Measurements from ENCODE around the gene GOLGA8K. TPM values are rescaled to one million over a fixed set of nuclear protein-coding genes. Genes with fewer than 3 reads are reported as not detected.
A peak's percentile ranks its signal among the peaks of the same experiment; 100 is the strongest.
"Not testable (repeated sequence)": the region's sequence is repeated elsewhere in the genome, so short reads cannot be mapped to it uniquely, and the experiment has no call there.

Gene GOLGA8K
- total and polyA plus RNA-seq, 4 donors: 0.30 to 2.5 (median 0.53) TPM

GRCh38 chr15:32407903-32408302 is 4.8 kb upstream of the GOLGA8K start:
- not testable (repeated sequence) for H3K27ac ChIP-seq (ENCODE audit: low read depth in 1 of 2, low read length in 1 of 2); H3K4me1 ChIP-seq (ENCODE audit: control insufficient read depth in 5 of 5, insufficient read depth in 5 of 5, low read length in 5 of 5); H3K9me3 ChIP-seq (ENCODE audit: control insufficient read depth in 4 of 4, insufficient read depth in 3 of 4, low read length in 3 of 4); H3K9ac ChIP-seq (ENCODE audit: insufficient read depth in 1 of 2, low read length in 2 of 2); DNase-seq; H3K36me3 ChIP-seq (ENCODE audit: control insufficient read depth in 4 of 4, insufficient read depth in 4 of 4, low read length in 4 of 4); H3K4me3 ChIP-seq; ATAC-seq (ENCODE audit: insufficient read depth, low FRiP score); H3K27me3 ChIP-seq (ENCODE audit: control insufficient read depth in 3 of 3, insufficient read depth in 3 of 3, low read length in 2 of 3)
- WGBS, 2 donors: 0 to 5% methylated on average over 2 of the region's 3 CpGs
- TF ChIP-seq CTCF (IDR thresholded peaks at IDR 0.05; ENCODE audit: control extremely low read depth, extremely low read depth): peak; percentile 6

GRCh38 chr15:32396522-32396921 is 6.6 kb downstream of the GOLGA8K start:
- H3K9me3 ChIP-seq (ENCODE audit: control insufficient read depth in 4 of 4, insufficient read depth in 3 of 4, low read length in 3 of 4); ATAC-seq (ENCODE audit: insufficient read depth, low FRiP score); H3K27ac ChIP-seq (ENCODE audit: low read depth in 1 of 2, low read length in 1 of 2); DNase-seq; H3K4me1 ChIP-seq (ENCODE audit: control insufficient read depth in 5 of 5, insufficient read depth in 5 of 5, low read length in 5 of 5); H3K27me3 ChIP-seq (ENCODE audit: control insufficient read depth in 3 of 3, insufficient read depth in 3 of 3, low read length in 2 of 3); H3K36me3 ChIP-seq (ENCODE audit: control insufficient read depth in 4 of 4, insufficient read depth in 4 of 4, low read length in 4 of 4); H3K4me3 ChIP-seq; H3K9ac ChIP-seq (ENCODE audit: insufficient read depth in 1 of 2, low read length in 2 of 2): not testable (repeated sequence)
- WGBS, 2 donors: 84 to 92% methylated on average over 2 to 3 of the region's 8 CpGs

GRCh38 chr15:32394745-32395144 is 8.3 kb downstream of the GOLGA8K start:
- not testable (repeated sequence) for DNase-seq; H3K27me3 ChIP-seq (ENCODE audit: control insufficient read depth in 3 of 3, insufficient read depth in 3 of 3, low read length in 2 of 3)
- WGBS, 2 donors: 74 to 79% methylated on average over 2 of the region's 5 CpGs

DNA sequence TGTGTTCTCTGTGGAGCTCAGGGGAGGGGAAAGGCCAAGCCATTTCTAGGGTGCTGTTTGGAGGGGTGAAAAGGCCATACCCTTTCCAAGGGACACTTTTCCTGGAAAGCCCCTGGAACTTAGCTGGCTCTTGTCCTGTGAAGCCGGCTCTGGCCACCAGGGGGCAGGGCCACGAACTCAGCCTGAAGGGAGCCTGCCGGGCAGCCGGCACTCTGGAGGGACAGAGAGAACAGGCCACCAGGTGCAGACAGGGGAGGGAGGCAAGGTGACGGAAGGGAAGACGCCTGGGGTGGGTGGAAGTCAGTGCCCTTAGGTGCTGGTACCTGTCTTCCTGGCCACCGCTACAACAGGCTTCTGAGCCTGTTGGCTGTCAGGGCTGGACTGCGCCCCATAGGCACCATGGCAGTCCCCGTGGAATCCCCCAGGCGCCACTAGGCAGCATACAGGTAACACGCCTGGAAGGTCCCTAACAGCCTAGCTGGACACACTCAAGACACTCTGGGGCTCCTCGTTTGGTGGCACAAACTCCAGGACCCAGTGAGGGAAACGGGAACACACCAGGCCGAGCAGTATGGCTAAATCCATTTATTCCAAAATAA is 14.9 kb downstream of the GOLGA8K start:
- not testable (repeated sequence) for H3K9me3 ChIP-seq (ENCODE audit: control insufficient read depth in 4 of 4, insufficient read depth in 3 of 4, low read length in 3 of 4); H3K4me1 ChIP-seq (ENCODE audit: control insufficient read depth in 5 of 5, insufficient read depth in 5 of 5, low read length in 5 of 5); H3K27me3 ChIP-seq (ENCODE audit: control insufficient read depth in 3 of 3, insufficient read depth in 3 of 3, low read length in 2 of 3); H3K36me3 ChIP-seq (ENCODE audit: control insufficient read depth in 4 of 4, insufficient read depth in 4 of 4, low read length in 4 of 4); H3K9ac ChIP-seq (ENCODE audit: insufficient read depth in 1 of 2, low read length in 2 of 2); H3K27ac ChIP-seq (ENCODE audit: low read depth in 1 of 2, low read length in 1 of 2); H3K4me3 ChIP-seq; DNase-seq; ATAC-seq (ENCODE audit: insufficient read depth, low FRiP score)
- WGBS, 2 donors: 100% methylated on average over 1 of the region's 14 CpGs; no CpG with 5 or more reads in 1 of the 2 donors

More at GRCh38 chr15:32394745-32395144, 8.3 kb downstream of the GOLGA8K start:
- not testable (repeated sequence) for H3K9me3 ChIP-seq (ENCODE audit: control insufficient read depth in 4 of 4, insufficient read depth in 3 of 4, low read length in 3 of 4); H3K4me3 ChIP-seq; H3K4me1 ChIP-seq (ENCODE audit: control insufficient read depth in 5 of 5, insufficient read depth in 5 of 5, low read length in 5 of 5); ATAC-seq (ENCODE audit: insufficient read depth, low FRiP score); H3K27ac ChIP-seq (ENCODE audit: low read depth in 1 of 2, low read length in 1 of 2); H3K9ac ChIP-seq (ENCODE audit: insufficient read depth in 1 of 2, low read length in 2 of 2); H3K36me3 ChIP-seq (ENCODE audit: control insufficient read depth in 4 of 4, insufficient read depth in 4 of 4, low read length in 4 of 4)

- not testable (repeated sequence) for ATAC-seq (ENCODE audit: insufficient read depth, low FRiP score); H3K27me3 ChIP-seq (ENCODE audit: control insufficient read depth in 3 of 3, insufficient read depth in 3 of 3, low read length in 2 of 3); H3K4me1 ChIP-seq (ENCODE audit: control insufficient read depth in 5 of 5, insufficient read depth in 5 of 5, low read length in 5 of 5); H3K9me3 ChIP-seq (ENCODE audit: control insufficient read depth in 4 of 4, insufficient read depth in 3 of 4, low read length in 3 of 4); DNase-seq; H3K27ac ChIP-seq (ENCODE audit: low read depth in 1 of 2, low read length in 1 of 2); H3K4me3 ChIP-seq; H3K9ac ChIP-seq (ENCODE audit: insufficient read depth in 1 of 2, low read length in 2 of 2); H3K36me3 ChIP-seq (ENCODE audit: control insufficient read depth in 4 of 4, insufficient read depth in 4 of 4, low read length in 4 of 4)
- WGBS, 2 donors: 88 to 98% methylated on average over 4 to 7 of the region's 13 CpGs
These were observed 17.1 kb downstream of the GOLGA8K start for GRCh38 chr15:32385823-32386495.

DNA sequence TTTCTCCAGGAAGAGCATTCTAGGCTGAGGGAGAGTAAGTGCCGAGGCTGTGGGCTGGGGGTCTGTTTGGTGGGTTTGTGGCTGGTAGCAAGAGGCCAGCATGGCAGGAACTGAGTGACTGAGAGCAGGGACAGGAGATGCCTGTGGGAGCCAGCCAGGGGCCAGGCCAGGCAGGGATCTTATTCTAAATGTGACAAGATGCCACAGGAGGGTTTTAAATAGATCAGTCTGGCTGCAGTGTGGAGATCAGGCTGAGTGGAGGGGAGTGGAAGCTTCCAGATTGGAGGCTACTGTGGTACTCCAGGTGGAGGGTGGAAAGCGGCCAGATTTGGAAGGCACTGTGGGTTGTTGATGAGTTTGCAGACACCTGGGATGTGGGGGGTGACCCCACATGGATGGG is 28.9 kb downstream of the GOLGA8K start:
- not testable (repeated sequence) for ATAC-seq (ENCODE audit: insufficient read depth, low FRiP score); H3K27ac ChIP-seq (ENCODE audit: low read depth in 1 of 2, low read length in 1 of 2); H3K36me3 ChIP-seq (ENCODE audit: control insufficient read depth in 4 of 4, insufficient read depth in 4 of 4, low read length in 4 of 4); H3K9me3 ChIP-seq (ENCODE audit: control insufficient read depth in 4 of 4, insufficient read depth in 3 of 4, low read length in 3 of 4); H3K9ac ChIP-seq (ENCODE audit: insufficient read depth in 1 of 2, low read length in 2 of 2); H3K27me3 ChIP-seq (ENCODE audit: control insufficient read depth in 3 of 3, insufficient read depth in 3 of 3, low read length in 2 of 3); H3K4me3 ChIP-seq; H3K4me1 ChIP-seq (ENCODE audit: control insufficient read depth in 5 of 5, insufficient read depth in 5 of 5, low read length in 5 of 5); DNase-seq
- no CpG with 5 or more reads among the region's 2 CpGs for WGBS, 2 donors

DNA sequence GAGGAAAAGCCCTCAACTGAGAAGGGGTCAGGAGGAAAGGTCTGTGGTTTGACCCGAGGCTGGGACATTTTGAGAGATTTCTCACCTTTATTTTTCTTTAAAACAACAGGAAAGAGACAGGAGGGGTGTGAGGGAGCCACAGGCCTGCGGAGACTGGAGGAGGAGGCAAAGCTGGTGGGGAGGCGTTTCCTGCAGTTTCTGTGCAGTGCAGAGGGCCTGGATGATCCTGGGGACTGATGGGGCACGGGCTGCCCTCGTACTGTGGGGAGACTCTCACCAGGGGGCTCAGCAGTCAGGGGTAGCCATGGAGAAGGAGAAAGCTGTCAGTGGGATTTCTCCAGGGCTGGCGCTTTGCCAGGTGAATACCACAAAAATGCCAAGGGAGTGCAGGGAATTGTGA is 29.4 kb downstream of the GOLGA8K start:
- H3K27ac ChIP-seq (ENCODE audit: low read depth in 1 of 2, low read length in 1 of 2); H3K4me1 ChIP-seq (ENCODE audit: control insufficient read depth in 5 of 5, insufficient read depth in 5 of 5, low read length in 5 of 5); H3K9ac ChIP-seq (ENCODE audit: insufficient read depth in 1 of 2, low read length in 2 of 2); ATAC-seq (ENCODE audit: insufficient read depth, low FRiP score); H3K4me3 ChIP-seq; H3K27me3 ChIP-seq (ENCODE audit: control insufficient read depth in 3 of 3, insufficient read depth in 3 of 3, low read length in 2 of 3); DNase-seq; H3K36me3 ChIP-seq (ENCODE audit: control insufficient read depth in 4 of 4, insufficient read depth in 4 of 4, low read length in 4 of 4); H3K9me3 ChIP-seq (ENCODE audit: control insufficient read depth in 4 of 4, insufficient read depth in 3 of 4, low read length in 3 of 4): not testable (repeated sequence)
- no CpG with 5 or more reads among the region's 6 CpGs for WGBS, 2 donors
